NCI-H82 (cell line): ENCODE measurements around the gene SNAPC3.
A peak's percentile ranks its signal among the peaks of the same experiment; 100 is the strongest.

Source experiments
- DNase-seq: peaks from one replicate; lab custom pipeline; 2025; lab: John Stamatoyannopoulos, UW

The SNAPC3 gene

DNA sequence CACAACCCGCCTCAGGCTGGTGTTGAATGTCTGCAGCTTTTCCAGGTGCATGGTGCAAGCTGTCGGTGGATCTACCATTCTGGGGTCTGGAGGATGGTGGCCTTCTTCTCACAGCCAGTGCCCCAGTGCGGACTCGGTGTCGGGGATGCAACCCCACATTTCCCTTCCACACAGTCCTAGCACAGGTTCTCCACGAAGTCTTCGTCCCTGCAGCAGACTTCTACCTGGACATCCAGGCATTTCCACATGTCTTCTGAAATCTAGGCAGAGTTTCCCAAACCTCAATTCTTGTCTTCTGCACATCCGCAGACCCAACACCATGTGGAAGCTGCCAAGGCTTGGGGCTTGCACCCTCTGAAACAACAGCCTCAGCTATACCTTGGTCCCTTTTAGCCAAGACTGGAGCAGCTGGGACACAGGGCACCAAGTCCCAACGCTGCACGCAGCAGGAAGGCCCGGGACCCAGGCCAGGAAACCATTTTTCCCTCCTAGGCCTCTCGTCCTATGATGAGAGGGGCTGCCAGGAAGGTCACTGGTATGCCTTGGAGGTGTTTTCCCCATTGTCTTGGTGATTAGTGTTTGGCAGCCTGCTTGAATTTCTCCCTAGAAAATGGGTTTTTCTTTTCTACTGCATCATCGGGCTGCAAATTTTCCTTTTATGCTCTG, 69.9 kb downstream of the SNAPC3 start:
- no peak for DNase-seq

DNA sequence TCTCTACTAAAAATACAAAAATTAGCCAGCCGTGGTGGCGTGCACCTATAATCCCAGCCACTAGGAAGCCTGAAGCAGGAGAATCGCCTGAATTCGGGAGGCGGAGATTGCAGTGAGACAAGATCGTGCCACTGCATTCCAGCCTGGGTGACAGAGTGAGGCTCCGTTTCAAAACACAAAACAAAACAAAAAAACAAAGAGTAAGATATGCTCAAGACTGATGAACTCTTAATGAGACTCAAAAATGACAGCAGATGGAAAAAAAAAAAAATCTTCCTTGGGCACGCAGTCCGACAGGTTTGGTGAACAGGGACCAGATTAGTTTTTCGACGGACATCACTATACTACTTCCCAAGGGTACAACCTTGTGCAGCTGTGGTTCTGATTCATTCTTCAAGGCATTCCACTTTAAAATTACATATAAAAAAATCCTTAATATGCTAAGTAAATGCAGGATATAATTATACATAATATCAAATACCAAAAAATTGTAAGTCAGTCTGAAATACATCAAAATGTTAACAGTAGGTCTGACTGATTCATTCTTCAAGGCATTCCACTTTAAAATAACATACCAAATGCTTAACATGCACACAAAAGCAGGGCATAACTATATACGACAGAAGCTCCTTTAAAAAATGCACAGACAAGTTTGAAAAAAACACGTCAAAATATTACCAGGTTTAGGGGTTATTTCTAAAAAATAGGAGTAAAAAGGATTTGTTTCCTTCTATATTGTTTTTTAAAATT, 75.7 kb downstream of the SNAPC3 start:
- no peak for DNase-seq

- DNase-seq, result no peak
Measured at GRCh38 chr9:15499139-15499538, 76.5 kb downstream of the SNAPC3 start.

GRCh38 chr9:15501179-15501578, 78.5 kb downstream of the SNAPC3 start:
- no peak for DNase-seq

GRCh38 chr9:15501803-15502202, 79.1 kb downstream of the SNAPC3 start:
- DNase-seq, result no peak

GRCh38 chr9:15505921-15506320, 83.2 kb downstream of the SNAPC3 start:
- DNase-seq, result no peak

DNA sequence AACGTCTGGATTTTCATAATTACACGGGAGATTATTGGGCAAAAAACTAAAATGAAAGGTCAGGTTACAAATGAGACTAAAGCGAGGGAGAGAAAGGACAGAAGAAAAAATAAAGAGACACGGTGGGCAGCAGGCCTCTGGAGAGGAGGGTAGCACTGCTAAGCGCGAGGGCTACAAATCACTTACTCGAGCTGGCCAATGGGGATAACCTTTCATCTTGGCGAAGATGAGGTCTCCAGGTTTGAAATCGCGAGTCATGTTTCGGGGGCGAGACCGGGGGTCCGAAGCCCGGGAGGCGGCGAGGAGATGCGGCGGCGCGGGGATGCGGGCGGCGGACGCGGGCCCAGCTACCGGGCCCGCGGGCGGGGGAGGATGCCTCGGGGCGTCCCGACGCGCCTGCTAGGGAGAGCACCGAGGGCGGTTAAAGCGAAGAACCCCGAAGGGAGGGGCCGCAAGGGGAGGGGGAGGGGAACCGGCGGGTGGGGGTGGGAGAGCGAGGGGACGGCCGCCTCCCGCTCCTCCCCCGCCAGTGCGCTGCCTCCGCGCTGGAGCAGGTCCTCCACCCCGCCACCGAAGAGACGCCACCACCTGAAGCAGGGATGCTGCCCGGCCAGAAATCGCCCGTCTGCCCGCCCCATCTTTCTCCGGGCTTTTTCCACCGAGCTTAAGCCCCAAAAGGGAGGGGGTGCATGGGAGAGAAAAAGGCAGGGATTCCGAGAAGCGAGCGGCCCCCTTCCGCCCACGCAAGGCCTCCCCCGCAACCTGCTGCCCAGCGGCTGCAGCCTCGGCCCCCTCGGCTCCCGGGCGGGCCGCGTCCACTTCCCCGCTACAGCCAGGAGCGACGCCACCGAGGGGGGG, 87.5 kb downstream of the SNAPC3 start:
- DNase-seq, result peak; percentile 64

DNA sequence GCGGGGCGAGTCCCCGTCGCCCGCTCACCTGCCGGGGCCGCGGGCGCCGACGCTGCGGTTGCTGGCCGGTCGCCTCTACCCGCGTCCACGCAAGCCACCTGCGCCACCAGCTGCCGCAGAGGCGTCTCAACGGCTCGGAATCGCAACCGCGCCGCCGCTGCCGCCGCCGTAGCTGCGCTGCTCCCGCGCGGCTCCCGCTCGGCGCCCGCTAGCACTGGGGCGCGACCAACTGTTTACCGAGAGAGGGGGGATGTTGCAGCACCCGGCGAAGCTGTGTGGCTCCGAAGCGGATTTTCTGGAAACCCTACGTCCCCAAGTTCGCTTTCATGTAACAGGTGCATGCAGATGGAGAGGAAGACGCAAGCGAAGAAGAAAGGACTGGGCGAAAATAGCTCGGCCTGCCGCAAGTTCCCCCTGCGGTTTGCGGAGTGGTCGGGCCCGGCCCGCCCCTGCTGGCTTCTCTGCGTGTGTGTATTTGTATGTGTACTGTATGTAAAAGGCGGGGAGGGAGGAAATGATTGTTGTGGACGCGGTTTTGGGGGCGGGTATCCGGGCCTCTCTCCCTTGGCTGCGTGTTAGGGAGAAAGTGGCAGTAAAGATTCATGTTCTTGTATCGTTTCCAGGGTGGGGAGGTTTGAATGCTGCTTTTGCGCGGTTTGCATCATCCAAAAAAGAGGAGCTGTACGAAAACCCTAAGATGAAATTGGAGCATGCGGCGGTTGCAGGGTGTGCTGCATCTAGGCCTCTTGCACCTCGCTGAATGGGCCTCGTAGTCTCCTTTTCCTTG, 88.3 kb downstream of the SNAPC3 start, which contains the start of gene PSIP1:
PSIP1 (minus strand) TSS at position 182 of the 787 bp plus-strand sequence. CDS start 782 bp downstream, outside the sequence.
- peak; percentile 86 for DNase-seq
